SKM-1 (cell line): ENCODE results near the gene SNAP47.
A peak's percentile ranks its signal among the peaks of the same experiment; 100 is the strongest.

Source experiments
- DNase-seq: peaks from one replicate; lab custom pipeline; 2025; ENCODE audit not compliant: unreplicated experiment; lab: John Stamatoyannopoulos, UW

SNAP47 gene

DNA sequence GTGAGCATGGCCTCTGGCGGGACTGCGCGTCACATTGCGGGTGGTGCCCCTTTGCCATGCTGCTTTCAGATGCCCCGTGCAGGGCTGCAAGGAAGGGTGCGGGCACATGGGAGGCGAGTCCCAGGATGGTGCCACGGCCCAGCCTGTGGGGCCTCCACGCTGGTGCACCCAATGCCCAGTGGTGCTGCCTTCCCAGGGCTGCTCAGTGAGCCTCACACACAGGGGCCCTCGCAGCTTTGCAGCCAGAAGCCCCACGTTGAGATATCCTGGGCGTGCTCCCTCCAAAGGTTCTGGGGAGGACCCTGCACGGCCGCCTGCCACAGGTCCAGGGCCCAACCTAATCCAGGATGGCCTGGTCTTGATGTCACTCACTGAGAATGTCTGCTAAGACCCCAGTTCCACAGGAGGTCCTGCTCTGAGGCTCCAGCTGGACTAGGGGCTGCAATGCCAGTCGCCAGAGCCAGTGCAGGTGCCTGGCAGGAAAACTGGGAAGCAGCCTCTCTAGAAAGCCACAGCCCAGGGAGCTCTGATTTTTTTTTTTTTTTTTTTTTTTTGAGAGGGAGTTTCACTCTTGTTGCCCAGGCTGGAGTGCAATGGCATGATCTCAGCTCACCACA lies 46.2 kb downstream of the SNAP47 start:
- DNase-seq: no peak

GRCh38 chr1:227782226-227782625 lies 47.0 kb downstream of the SNAP47 start:
- no peak for DNase-seq

DNA sequence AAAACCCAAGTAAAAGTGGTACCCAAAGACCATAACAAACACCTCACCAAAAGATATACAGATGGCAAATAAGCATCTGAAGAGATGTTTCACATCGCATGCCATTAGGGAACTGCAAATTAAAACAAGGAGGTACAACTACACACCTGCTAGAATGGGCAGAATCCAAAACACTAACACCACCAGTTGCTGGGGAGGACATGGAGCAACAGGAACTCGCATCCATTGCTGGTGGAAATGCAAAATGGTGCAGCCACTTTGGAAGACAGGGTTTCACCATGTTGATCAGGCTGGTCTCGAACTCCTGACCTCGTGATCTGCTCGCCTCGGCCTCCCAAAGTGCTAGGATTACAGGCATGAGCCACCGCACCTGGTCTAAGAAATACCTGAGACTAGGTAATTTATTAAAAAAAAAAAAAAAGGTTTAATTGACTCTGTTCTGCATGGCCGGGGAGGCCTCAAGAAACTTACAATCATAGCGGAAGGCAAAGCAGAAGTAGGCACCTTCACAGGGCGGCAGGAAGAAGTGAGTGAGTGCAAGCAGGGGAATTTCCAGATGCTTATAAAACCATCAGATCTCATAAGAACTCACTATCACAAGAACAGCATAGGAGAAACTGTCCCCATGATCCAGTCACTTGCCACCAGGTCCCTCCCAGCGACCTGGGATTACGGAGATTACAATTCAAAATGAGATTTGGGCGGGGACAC lies 50.0 kb downstream of the SNAP47 start:
- no peak for DNase-seq

- DNase-seq: no peak
Observed at GRCh38 chr1:227785805-227786671, 50.8 kb downstream of the SNAP47 start.

DNA sequence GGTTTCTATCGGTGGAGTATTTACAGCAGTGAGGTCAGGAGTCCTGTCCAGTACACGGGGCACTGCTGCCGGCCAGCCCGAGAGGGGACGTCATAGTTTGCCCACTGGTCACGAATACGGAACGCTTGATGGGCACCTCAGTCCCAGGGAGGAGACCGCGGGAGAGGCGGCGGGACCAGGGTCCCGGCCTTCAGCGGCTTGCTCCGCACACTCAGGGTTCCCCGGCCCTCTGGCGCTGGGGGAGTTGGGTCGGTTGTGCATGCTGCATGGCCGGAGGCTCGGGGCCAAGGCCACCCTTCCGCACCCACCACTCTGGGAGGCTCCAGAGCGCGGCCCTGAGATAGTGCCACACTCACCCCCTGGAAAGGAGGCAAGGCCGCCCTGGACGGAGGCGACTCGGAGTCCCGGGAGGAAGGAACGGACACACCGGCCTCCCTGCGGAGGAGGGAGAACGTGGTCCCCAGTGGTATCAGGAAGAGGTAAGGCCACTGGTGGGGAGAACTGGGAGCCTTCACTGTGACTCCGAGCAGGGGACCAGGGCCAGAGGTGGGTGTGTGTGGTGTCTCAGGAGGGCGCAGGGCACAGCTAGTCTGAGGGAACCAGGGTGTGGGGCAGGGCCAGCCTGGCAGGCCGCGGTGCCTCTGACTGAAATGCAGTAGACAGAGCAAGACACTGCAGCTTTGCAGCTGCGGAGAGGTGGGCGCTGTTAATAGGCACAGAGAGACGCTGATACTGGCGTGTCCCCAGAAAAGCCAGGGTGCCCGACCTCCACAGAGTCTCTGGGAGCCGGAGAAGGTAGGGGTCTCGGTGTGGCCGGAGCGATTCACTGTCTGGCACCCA lies 51.7 kb downstream of the SNAP47 start:
- no peak for DNase-seq

DNA sequence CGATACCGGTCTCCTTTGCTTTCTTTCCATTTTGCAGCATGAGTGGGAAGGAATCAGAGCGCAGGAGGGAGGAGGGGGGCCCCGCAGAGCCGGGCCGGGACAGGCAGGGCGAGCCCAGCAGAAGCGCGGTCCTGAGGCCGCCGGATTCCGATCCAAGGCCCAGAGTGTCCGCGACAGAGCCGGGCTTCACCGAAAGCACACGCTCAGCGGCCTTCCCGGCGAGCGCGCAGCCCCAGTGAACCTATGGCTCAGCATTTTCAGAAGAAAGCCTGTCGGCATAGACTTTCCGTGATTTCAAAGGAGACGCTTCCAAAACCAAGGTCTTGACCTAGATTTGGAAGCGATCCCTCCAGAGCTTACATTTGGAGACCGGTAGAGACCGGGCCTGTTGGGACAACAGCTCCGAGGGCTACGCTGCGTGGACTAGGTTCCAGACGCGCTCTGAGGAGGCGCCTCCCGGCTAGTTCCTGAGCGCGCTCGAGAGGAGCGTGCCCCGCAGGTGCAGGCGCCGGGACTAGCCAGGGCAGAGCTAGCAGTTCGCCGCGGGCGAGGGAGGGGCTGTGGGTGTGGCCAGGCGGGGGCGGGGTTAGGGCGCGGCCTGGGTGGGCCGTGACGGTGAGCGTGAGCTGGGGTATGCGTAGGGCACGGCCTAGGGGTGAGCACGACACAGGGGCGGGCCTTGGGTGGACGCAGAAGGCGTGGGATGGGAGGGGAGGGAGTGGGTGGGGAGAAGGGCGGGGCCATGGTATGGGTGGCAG lies 52.5 kb downstream of the SNAP47 start:
- DNase-seq: peak; percentile 86

DNA sequence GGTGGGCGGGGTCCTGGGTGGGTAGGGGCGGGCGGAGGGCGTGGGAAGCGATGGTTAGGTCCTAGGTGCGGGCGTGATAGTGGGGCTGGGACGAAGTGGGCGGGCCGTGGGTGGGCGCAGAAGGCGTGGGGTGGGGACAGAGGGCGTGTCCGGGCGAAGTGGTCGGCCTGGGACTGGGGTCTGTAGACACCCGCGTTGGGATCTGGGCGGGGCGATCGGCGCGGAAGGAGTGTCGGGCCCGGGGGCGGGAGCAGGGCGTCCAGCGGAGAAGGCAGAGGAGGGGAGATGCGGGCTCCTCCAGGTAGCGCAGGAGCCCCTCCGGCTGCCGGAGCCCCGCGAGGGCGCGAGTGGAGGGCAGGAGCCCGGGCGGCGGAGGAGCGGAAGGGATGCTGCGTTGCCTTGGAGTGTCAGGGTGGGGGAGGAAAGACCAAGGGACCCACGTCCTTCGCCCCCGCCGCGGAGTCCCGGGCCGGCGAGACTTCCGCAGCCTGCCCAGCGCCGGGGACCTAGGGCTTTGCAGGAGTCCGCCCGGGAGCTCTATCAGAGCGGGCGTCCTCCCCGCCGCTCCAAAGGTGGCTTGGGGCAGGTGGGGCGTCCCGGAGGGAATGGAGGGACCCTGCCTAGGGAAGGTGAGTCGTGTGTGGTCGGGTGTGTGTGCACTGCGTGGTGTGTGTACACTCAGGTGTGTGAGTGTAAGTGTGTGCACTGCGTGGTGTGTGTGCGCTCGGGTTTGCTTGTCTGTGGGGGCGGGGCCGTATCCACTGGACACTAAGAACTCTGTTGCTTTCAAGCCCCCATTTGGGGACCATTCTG lies 53.2 kb downstream of the SNAP47 start:
- peak; percentile 71 for DNase-seq

- DNase-seq: no peak
Observed at GRCh38 chr1:227789084-227790033, 54.1 kb downstream of the SNAP47 start.

GRCh38 chr1:227790034-227790400 lies 54.8 kb downstream of the SNAP47 start:
- DNase-seq: no peak

- no peak for DNase-seq
Observed at GRCh38 chr1:227790868-227791267, 55.6 kb downstream of the SNAP47 start.

DNA sequence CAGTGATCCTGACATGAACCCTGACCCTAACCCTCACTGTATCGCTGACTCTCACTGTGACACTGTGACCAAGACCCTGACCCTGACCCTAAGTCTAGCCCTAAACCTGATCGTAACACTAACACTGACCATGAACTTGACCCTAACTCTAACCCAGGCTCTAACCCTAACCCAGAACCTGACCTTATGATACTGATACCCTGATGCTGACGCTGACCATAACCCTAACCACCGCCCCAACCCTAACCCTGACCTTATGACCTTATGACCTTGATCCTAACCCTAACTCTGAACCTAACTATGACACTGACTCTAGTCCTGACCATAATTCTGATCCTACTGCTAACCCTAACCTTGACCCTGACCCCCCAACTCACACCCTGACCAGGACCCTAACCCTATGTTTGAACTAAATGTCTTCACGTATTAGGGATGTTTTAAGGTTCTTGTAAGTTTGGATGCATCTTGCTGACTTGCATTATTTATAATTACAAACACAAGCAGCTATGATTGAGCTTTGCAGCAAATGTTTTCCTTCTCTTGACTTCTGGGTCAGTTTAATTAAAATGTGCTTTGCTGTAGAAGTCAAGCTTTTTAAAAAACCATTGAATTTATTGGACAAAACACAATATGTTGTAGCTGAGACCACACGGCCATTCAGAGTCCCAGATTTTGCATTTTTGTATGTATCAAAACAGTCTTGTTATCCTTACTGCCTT lies 56.3 kb downstream of the SNAP47 start:
- DNase-seq: no peak

- DNase-seq: no peak
Observed at GRCh38 chr1:227792216-227793078, 57.2 kb downstream of the SNAP47 start.

DNA sequence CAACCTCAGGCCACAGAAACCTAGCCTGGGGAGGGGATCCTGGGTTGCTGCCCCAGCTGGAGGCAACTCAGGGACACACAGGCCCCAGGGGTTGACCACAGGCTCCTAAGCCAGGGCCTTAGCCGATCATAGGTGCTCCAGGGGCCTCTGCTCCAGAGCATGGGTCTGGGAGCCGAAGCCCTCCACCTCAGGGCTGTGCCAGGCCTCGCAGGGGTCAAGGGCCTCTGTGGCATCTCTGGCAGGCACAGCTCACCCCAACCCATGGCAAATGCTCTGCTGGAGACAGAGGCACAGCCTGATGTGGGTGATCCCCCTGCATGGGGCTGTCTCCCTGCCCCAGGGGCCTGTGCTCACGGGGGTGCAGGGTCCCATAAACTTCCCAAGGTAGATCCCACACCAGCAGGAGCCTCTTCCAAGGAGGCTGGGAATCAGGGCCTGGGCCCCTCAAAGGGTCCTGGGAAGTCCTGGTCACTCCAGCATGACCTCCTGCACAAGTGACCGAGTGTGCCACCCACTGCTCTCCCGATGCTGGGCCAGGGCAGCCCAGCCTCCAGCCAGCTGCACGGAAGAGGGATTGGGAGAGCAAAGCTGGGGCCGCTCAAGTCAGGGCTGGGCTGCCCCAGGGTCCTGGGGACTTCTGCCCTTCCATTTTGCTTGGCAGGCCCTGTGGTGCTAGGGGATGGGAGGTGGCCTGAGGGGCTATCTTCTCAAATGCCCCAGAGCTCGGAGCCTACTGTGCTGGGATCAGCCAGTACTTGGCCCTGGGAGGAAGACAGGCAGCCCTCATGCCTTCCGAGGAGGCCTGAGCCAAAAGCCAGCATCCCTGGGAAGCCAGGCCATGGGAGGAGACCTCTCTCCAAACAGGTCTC lies 58.1 kb downstream of the SNAP47 start:
- DNase-seq: no peak

DNA sequence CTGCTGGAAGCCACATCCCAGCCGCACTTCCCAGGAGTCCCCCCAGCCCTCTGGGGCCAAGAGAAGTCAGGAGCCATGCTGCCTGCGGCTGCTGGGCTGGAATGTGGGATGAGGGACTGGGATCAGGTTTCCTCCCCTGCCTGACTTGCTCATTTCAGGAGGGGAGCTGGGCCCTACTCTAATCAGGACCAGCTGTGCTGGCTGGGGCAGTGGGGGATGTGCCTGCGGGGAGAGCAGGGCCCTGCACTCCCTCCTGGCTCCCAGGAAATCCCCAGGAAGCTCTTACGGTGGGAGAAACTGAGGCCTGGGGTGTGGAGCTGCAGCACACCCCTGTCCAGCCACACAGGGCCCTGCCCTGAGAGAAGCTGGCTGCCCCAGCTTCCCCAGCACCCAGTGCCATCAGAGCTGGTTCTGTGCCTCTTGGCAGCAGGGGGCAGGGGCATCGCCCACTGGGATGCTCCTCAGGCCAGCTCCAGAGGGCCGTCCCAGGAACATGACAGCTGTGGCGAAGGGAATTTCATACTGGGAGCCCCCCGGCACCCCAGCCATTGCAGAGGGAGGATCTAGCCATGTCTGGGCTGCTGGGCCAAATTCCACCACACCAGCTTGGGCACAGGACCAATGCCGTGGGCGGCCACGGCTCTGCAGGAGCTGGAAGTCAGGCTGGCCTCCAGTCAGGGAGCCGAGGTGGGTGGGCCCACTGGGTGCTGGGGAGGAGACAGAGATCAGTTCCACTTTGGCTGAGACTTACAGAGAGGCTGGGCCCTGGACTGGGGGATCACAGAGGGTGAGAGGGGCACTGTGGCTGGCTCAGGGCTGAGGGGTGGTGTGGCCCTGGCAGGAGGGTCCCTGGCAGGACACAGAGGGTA lies 58.9 kb downstream of the SNAP47 start:
- no peak for DNase-seq

- DNase-seq: no peak
Observed at GRCh38 chr1:227794817-227795192, 59.6 kb downstream of the SNAP47 start.
